Fibroblast of mammary gland (primary cell): Measurements from ENCODE around the gene LMBR1.
"Not testable (repeated sequence)": the region's sequence is repeated elsewhere in the genome, so short reads cannot be mapped to it uniquely, and the experiment has no call there.

Experiments used
- DNase-seq: peaks from one replicate; pipeline ENCODE4 v3.0.0-alpha.2; 2010; ENCODE audit warnings: low read depth
- H3K4me3 ChIP-seq: 2 replicates; pipeline ENCODE4 v1.5.1; 2011; ENCODE audit warnings: low read depth, mild to moderate bottlenecking, low read length, moderate library complexity; ENCODE audit not compliant: control insufficient read depth
- CTCF ChIP-seq: conservative IDR thresholded peaks from 2 replicates; pipeline ENCODE4 v1.5.1; 2011; ENCODE audit warnings: low read depth, low read length, inconsistent platforms; ENCODE audit not compliant: control insufficient read depth, insufficient read depth

Gene LMBR1

GRCh38 chr7:156919132-156919713 lies 26.2 kb upstream of the LMBR1 start:
- no peak for DNase-seq
- TF ChIP-seq CTCF: no peak
- H3K4me3 ChIP-seq: no peak overlapping the region

GRCh38 chr7:156918635-156919034 lies 25.7 kb upstream of the LMBR1 start:
- no peak for DNase-seq
- no peak for TF ChIP-seq CTCF
- H3K4me3 ChIP-seq: no peak overlapping the region

GRCh38 chr7:156909574-156910252 lies 16.7 kb upstream of the LMBR1 start:
- H3K4me3 ChIP-seq, DNase-seq: not testable (repeated sequence)

- no peak overlapping the region for H3K4me3 ChIP-seq
- no peak for TF ChIP-seq CTCF
- peak; percentile 90 for DNase-seq
Observed at GRCh38 chr7:156907656-156908055, 14.7 kb upstream of the LMBR1 start.

- DNase-seq: peak; percentile 79
- no peak overlapping the region for H3K4me3 ChIP-seq
- no peak for TF ChIP-seq CTCF
Observed at GRCh38 chr7:156906200-156906649, 13.2 kb upstream of the LMBR1 start.

GRCh38 chr7:156903232-156903909 lies 10.4 kb upstream of the LMBR1 start:
- no peak overlapping the region for H3K4me3 ChIP-seq
- no peak for TF ChIP-seq CTCF
- peak; percentile 91 for DNase-seq

- H3K4me3 ChIP-seq: not testable (repeated sequence)
- DNase-seq: peak; percentile 68
Observed at GRCh38 chr7:156900093-156900492, 7.1 kb upstream of the LMBR1 start.
